ENCODE measurements around the gene ZNF764.

DNA sequence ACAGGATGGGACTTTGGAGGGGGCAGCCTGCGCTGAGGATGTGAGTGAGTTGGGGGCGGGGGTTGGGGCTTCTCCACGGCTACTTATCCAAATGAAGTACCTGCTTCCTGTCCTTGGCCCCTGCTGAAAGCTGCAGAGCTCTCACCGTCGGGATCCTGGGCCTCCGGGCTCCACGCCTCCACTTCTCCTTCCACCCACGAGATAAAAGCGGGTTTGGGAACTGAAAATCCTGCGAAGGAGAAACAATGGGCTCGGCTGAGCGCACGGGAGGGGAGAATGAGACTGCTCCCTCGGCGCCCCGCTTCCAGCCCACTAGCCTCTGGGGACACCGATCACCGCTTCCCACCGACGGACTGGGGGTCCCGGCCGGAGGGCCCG lies 26.8 kb upstream of the ZNF764 start:
- TF ChIP-seq EZH2phosphoT487 (IDR thresholded peaks at IDR 0.05; ENCODE audit: borderline replicate concordance) = no peak
- TF ChIP-seq, protein P1, sequence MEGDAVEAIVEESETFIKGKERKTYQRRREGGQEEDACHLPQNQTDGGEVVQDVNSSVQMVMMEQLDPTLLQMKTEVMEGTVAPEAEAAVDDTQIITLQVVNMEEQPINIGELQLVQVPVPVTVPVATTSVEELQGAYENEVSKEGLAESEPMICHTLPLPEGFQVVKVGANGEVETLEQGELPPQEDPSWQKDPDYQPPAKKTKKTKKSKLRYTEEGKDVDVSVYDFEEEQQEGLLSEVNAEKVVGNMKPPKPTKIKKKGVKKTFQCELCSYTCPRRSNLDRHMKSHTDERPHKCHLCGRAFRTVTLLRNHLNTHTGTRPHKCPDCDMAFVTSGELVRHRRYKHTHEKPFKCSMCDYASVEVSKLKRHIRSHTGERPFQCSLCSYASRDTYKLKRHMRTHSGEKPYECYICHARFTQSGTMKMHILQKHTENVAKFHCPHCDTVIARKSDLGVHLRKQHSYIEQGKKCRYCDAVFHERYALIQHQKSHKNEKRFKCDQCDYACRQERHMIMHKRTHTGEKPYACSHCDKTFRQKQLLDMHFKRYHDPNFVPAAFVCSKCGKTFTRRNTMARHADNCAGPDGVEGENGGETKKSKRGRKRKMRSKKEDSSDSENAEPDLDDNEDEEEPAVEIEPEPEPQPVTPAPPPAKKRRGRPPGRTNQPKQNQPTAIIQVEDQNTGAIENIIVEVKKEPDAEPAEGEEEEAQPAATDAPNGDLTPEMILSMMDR (conservative IDR thresholded peaks at IDR 0.05; ENCODE audit: low read length) = no peak
